SK-N-SH (cell line): ENCODE measurements around the gene JPT2. TPM values are rescaled to one million over a fixed set of nuclear protein-coding genes. Genes with fewer than 3 reads are reported as not detected.

ENCODE experiments used
- CTCF ChIA-PET: fragments of 300-600, 350-600 bp; formaldehyde crosslinking; extraction: SDS; loops from one replicate; lab custom pipeline; 2021; lab: Yijun Ruan, JAX
- POLR2A ChIA-PET: fragments of 350-600 bp; sonication (Branson Sonifier 250); formaldehyde crosslinking; extraction: SDS; loops from one replicate; lab custom pipeline; 2020; ENCODE audit warnings: antibody characterized with exemption, inconsistent platforms; lab: Yijun Ruan, JAX
- DNase-seq: peaks from one replicate; pipeline ENCODE4 v3.0.0; 2012
- H2AFZ ChIP-seq: fragments of 200-600 bp; sonication (generic); 2 replicates; pipeline ENCODE4 v1.8.1; 2016; ENCODE audit warnings: antibody characterized with exemption, mild to moderate bottlenecking, low read depth
- H3F3A ChIP-seq: fragments of 200-600 bp; sonication (generic); replicated peaks from 2 replicates; pipeline ENCODE3; 2016; ENCODE audit warnings: antibody characterized with exemption, mild to moderate bottlenecking; ENCODE audit not compliant: insufficient read depth
- H3K27ac ChIP-seq, 2 experiments: fragments of 200-500 bp in 1 of 2; fragments of 200-600 bp in 1 of 2; sonication (Bioruptor generic) in 1 of 2; sonication (generic), shearing (Covaris generic) in 1 of 2; 2 replicates each; pipeline versions ENCODE4 v1.5.1 to v1.6.1; 2014 to 2016; ENCODE audit warnings: low read depth in 2 of 2, inconsistent platforms in 1 of 2, low read length in 1 of 2, mild to moderate bottlenecking in 1 of 2, mixed read lengths in 1 of 2
- H3K27me3 ChIP-seq: fragments of 200-600 bp; sonication (generic), shearing (Covaris generic); 2 replicates; pipeline ENCODE4 v1.6.1; 2016; ENCODE audit warnings: mixed run types; ENCODE audit not compliant: insufficient read depth
- H3K36me3 ChIP-seq, 2 experiments: fragments of 200-500 bp in 1 of 2; fragments of 200-600 bp in 1 of 2; sonication (Bioruptor generic) in 1 of 2; sonication (generic) in 1 of 2; replicated peaks in 1 of 2; 2 replicates each; pipeline versions ENCODE3 to v1.5.1; 2014 to 2016; ENCODE audit warnings: low read length in 1 of 2, mild to moderate bottlenecking in 1 of 2; ENCODE audit not compliant: insufficient read depth in 2 of 2, control insufficient read depth in 1 of 2
- H3K4me1 ChIP-seq, 2 experiments: fragments of 200-500 bp in 1 of 2; fragments of 200-600 bp in 1 of 2; sonication (Bioruptor generic) in 1 of 2; sonication (generic), shearing (Covaris generic) in 1 of 2; 2 replicates each; pipeline versions ENCODE4 v1.5.1 to v1.6.1; 2014 to 2016; ENCODE audit warnings: low read depth in 1 of 2, low read length in 1 of 2, mixed run types in 1 of 2; ENCODE audit not compliant: insufficient read depth in 2 of 2, control insufficient read depth in 1 of 2
- H3K4me2 ChIP-seq: fragments of 200-600 bp; sonication (generic), shearing (Covaris generic); 2 replicates; pipeline ENCODE4 v1.6.1; 2017; ENCODE audit warnings: mixed run types
- H3K4me3 ChIP-seq, 2 experiments: fragments of 200-500 bp in 1 of 2; fragments of 200-600 bp in 1 of 2; sonication (Bioruptor generic) in 1 of 2; sonication (generic), shearing (Covaris generic) in 1 of 2; 2 replicates each; pipeline versions ENCODE4 v1.5.1 to v1.8.1; 2014 to 2016; ENCODE audit warnings: low read depth in 2 of 2, inconsistent platforms in 1 of 2, low read length in 1 of 2, mild to moderate bottlenecking in 1 of 2, mixed read lengths in 1 of 2, moderate library complexity in 1 of 2
- H3K79me2 ChIP-seq: fragments of 200-600 bp; sonication (generic); 2 replicates; pipeline ENCODE4 v1.8.1; 2017; ENCODE audit warnings: mild to moderate bottlenecking; ENCODE audit not compliant: insufficient read depth
- H3K9ac ChIP-seq: fragments of 200-600 bp; sonication (generic); 2 replicates; pipeline ENCODE4 v1.6.1; 2017; ENCODE audit warnings: mixed run types
- H3K9me2 ChIP-seq: fragments of 200-600 bp; sonication (generic); 2 replicates; pipeline ENCODE4 v1.6.1; 2017; ENCODE audit warnings: mixed run types
- H3K9me3 ChIP-seq: fragments of 200-600 bp; sonication (generic); 2 replicates; pipeline ENCODE4 v1.6.1; 2017; ENCODE audit warnings: mixed run types, mild to moderate bottlenecking, moderate library complexity
- H4K20me1 ChIP-seq: fragments of 200-600 bp; sonication (generic); 2 replicates; pipeline ENCODE4 v1.6.1; 2017; ENCODE audit warnings: mild to moderate bottlenecking, mixed run types; ENCODE audit not compliant: insufficient read depth
- CHD2 ChIP-seq: fragments of 150-350 bp; IDR thresholded peaks from 2 replicates; pipeline ENCODE4 v1.6.1; 2018; ENCODE audit warnings: low read length; ENCODE audit not compliant: partially characterized antibody
- ELF1 ChIP-seq: IDR thresholded peaks from 2 replicates; pipeline ENCODE4 v1.4.0; 2012
- EZH2phosphoT487 ChIP-seq: fragments of 200-600 bp; sonication (generic); IDR thresholded peaks from 2 replicates; pipeline ENCODE4 v1.6.1; 2017; ENCODE audit warnings: low read depth, mixed run types, mild to moderate bottlenecking, antibody characterized with exemption, moderate library complexity, borderline replicate concordance
- FOXJ3 ChIP-seq: sonication (generic); formaldehyde crosslinking; IDR thresholded peaks from 2 replicates; pipeline ENCODE4 v1.5.1; 2020; ENCODE audit warnings: mild to moderate bottlenecking, missing genetic modification reagents
- IRF3 ChIP-seq: fragments of 150-350 bp; IDR thresholded peaks from 2 replicates; pipeline ENCODE4 v1.6.1; 2016; ENCODE audit warnings: mild to moderate bottlenecking, low read depth, low read length
- MAX ChIP-seq: IDR thresholded peaks from 2 replicates; pipeline ENCODE4 v1.4.0; 2012; ENCODE audit warnings: low read depth
- MXI1 ChIP-seq: IDR thresholded peaks from 2 replicates; pipeline ENCODE4 v1.6.1; 2012; ENCODE audit warnings: mild to moderate bottlenecking, low read depth, low read length, improper control_type of control experiment
- RFX5 ChIP-seq: IDR thresholded peaks from 2 replicates; pipeline ENCODE4 v1.6.1; 2012; ENCODE audit warnings: mild to moderate bottlenecking, improper control_type of control experiment, low read length
- TCF12 ChIP-seq: IDR thresholded peaks from 2 replicates; pipeline ENCODE4 v1.4.0; 2012
- TEAD4 ChIP-seq: IDR thresholded peaks from 2 replicates; pipeline ENCODE4 v1.4.0; 2012; ENCODE audit warnings: mild to moderate bottlenecking, borderline replicate concordance; ENCODE audit not compliant: insufficient read depth
- USF2 ChIP-seq: fragments of 150-350 bp; IDR thresholded peaks from 2 replicates; pipeline ENCODE4 v1.6.1; 2017; ENCODE audit warnings: antibody characterized with exemption, low read length, low read depth, borderline replicate concordance
- WGBS: methylation state at CpG from one replicate; pipeline ENCODE4 v1.1.6; 2017; ENCODE audit warnings: low lambda C conversion rate; 5-methylcytosine and 5-hydroxymethylcytosine counted together
- polyA plus RNA-seq, 3 experiments: library from polyadenylated mRNA; depleted of rRNA; stranded (reverse); fragments of >200 nt; gene quantifications; 2 replicates each; pipeline ENCODE4 v1.2.3, GENCODE V29; 2012

Gene JPT2
- polyA plus RNA-seq, 1 of the 3 experiments (the other 2 are of a cell fraction): 67.4 TPM

GRCh38 chr16:1696863-1697262, 18.8 kb downstream of the JPT2 start:
- ChIA-PET CTCF (interaction anchor here (1.8 kb wide), 1 partner anchor 9 kb away, joined by 5 read pairs; the partner anchor contains the start of gene MAPK8IP3), POLR2A (no interaction called here)
- Histone ChIP-seq H2AFZ (no peak overlapping the region), H4K20me1 (no peaks in the 10 kb centered on the region), H3K79me2 (peaks cover 47% of the 10 kb centered on the region), H3K36me3 (peaks cover 62 to 63% of the 10 kb centered on the region in 2 experiments), H3K27me3 (no peaks in the 10 kb centered on the region), H3K4me1 (0 out of 4 replicates have a peak, but pooled peaks cover 0 to 8% of the 10 kb centered on the region in 2 experiments), H3K9ac (no peak overlapping the region), H3K9me3 (no peaks in the 10 kb centered on the region), H3K27ac (no peak overlapping the region), H3F3A (peaks cover under 1% of the 10 kb centered on the region), H3K9me2 (no peaks in the 10 kb centered on the region), H3K4me3 (no peak overlapping the region)
- WGBS: 91% methylated on average over 5 of the region's 5 CpGs
- no peak for DNase-seq
- TF ChIP-seq EZH2phosphoT487 (no peak), IRF3 (no peak), RFX5 (no peak), FOXJ3 (CRISPR knock-in tag) (no peak)
- TF ChIP-seq, all 33 proteins: peak for 0
- no peak overlapping the region for H3K4me2 ChIP-seq

GRCh38 chr16:1698680-1699079, 20.6 kb downstream of the JPT2 start:
- CTCF ChIA-PET: no interaction called here
- Histone ChIP-seq H2AFZ (no peak overlapping the region), H3K27me3 (no peaks in the 10 kb centered on the region), H3K27ac (no peak overlapping the region), H3K9me3 (no peaks in the 10 kb centered on the region), H3K9ac (no peak overlapping the region), H3F3A (peaks cover 13% of the 10 kb centered on the region), H4K20me1 (no peaks in the 10 kb centered on the region), H3K4me1 (no peaks in the 10 kb centered on the region), H3K4me3 (no peak overlapping the region), H3K9me2 (no peaks in the 10 kb centered on the region), H3K4me2 (no peak overlapping the region), H3K79me2 (peaks cover 31% of the 10 kb centered on the region; the same call in 1 of the 2 replicates), H3K36me3 (peaks cover 53 to 55% of the 10 kb centered on the region in 2 experiments)
- TF ChIP-seq USF2: no peak
- no peak for DNase-seq
- POLR2A ChIA-PET: no interaction called here
- WGBS: 89% methylated on average over 10 of the region's 10 CpGs

- Histone ChIP-seq H3K79me2 (peaks cover 26% of the 10 kb centered on the region), H3K4me1 (peaks cover 0 to 3% of the 10 kb centered on the region in 2 experiments; a peak in 1 of 4 replicates), H3K9ac (no peak overlapping the region), H3F3A (peaks cover 22% of the 10 kb centered on the region), H2AFZ (no peak overlapping the region), H3K4me3 (no peak overlapping the region), H3K36me3 (peaks cover 41 to 43% of the 10 kb centered on the region in 2 experiments), H3K27ac (no peak overlapping the region), H3K9me2 (no peaks in the 10 kb centered on the region), H4K20me1 (no peaks in the 10 kb centered on the region), H3K4me2 (no peak overlapping the region), H3K27me3 (no peaks in the 10 kb centered on the region), H3K9me3 (no peaks in the 10 kb centered on the region)
- ChIA-PET POLR2A (no interaction called here), CTCF (interaction anchor here (1.7 kb wide), 2 partner anchors 22 to 23 kb away, joined by 4 to 7 read pairs; partner anchors contain the start of gene JPT2)
- WGBS: 78% methylated on average over 3 of the region's 3 CpGs
- no peak for DNase-seq
- TF ChIP-seq TEAD4: no peak
- no peak for TF ChIP-seq IRF3
- no peak for TF ChIP-seq MAX
- no peak for TF ChIP-seq TCF12
- no peak for TF ChIP-seq MXI1
- no peak for TF ChIP-seq CHD2
- no peak for TF ChIP-seq ELF1
These were observed 22.2 kb downstream of the JPT2 start for GRCh38 chr16:1700246-1700645.
